Cardiac septum (tissue), 1 donor: ENCODE measurements around the gene BCKDHA. TPM values are rescaled to one million over a fixed set of nuclear protein-coding genes. Genes with fewer than 3 reads are reported as not detected.
"Not testable (repeated sequence)": the region's sequence is repeated elsewhere in the genome, so short reads cannot be mapped to it uniquely, and the experiment has no call there.

ENCODE experiments used
- DNase-seq: peaks from one replicate; pipeline ENCODE4 v3.0.0-alpha.2; 2020; ENCODE audit warnings: low spot score
- intact Hi-C: fragments of 100-400 bp; cut with DNase I; formaldehyde crosslinking; loops from one replicate; pipeline ENCODE4 v1.14.0; 2022
- total RNA-seq: library from RNA; stranded (reverse); fragmentation: NEBNext Ultra II Directional; extraction: Animal tissue kit (Norgen Biotek cat#: 25700); gene quantifications from one replicate; pipeline ENCODE4 v1.2.1, GENCODE V29; 2021
- donor health status: DM: no; HTN: no; CAD: no.

The BCKDHA gene
- total RNA-seq, 1 donor from 2014 or later = 36.9 TPM

DNA sequence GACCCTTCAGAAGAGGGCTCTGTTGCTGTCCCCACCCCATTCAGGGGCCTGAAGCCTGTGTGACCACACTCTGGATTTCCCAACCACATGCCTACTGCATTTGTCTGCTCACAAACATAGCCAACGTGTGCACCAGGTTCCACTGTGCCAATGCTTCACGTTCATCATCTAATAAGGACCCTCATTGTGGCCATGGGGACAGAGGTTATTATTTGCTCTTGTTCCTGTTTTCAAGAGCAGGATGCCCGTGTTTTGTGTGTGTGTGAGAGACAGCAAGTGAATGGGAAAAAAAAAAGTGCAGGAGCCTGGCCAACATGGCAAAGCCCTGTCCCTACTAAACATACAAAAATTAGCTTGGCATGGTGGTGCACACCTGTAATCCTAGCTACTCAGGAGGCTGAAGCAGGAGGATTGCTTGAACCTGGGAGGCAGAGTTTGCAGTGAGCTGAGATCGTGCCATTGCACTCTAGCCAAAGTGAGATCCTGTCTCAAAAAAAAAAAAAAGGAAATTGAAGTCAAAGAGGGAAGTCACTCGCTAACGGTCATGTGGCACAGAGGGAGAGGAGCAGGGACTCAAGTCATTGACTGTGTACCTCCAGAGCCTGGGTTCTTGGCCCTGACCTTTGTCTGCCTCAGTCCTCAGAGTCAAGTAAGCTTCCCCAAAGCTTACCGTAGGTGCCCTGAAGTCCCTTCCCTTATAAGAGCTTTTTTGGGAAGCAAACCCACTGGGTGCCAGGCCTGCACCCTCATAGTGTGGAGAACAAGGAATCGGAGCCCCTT, 22.7 kb downstream of the BCKDHA start:
- DNase-seq = no peak
- intact Hi-C loops = no loop called here

DNA sequence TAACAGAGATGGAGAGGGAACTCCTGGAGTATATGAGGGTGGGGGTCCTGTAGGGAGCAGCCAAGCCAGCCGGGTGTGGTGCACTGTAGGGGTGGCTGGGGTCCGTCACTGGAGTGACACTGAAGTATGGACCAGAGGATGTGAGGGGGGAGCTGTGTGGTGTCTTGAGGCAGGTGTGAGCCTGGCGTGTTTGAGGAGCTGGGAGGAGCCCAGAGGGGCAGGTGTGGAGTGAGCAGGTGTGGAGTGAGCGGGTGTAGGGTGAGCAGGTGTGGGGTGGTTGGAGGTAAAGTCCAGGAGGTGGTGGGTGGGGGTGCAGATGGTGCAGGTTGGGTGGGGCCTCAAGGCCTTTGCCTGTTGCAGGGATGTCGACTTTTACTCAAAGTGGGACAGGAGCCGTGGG, 23.7 kb downstream of the BCKDHA start:
- intact Hi-C loops = no loop called here
- no peak for DNase-seq

DNA sequence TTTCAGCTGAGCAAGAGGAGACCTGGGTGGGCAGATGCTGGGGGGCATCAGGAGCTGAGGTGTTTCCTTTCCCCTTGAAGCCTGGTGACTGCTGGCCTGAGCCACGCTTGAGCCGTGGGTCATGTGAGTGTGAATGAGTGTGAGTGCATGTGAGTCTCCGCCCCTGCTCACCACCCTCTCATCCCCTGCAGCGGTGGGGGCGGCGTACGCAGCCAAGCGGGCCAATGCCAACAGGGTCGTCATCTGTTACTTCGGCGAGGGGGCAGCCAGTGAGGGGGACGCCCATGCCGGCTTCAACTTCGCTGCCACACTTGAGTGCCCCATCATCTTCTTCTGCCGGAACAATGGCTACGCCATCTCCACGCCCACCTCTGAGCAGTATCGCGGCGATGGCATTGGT, 24.4 kb downstream of the BCKDHA start:
- intact Hi-C loops = no loop called here
- no peak for DNase-seq

DNA sequence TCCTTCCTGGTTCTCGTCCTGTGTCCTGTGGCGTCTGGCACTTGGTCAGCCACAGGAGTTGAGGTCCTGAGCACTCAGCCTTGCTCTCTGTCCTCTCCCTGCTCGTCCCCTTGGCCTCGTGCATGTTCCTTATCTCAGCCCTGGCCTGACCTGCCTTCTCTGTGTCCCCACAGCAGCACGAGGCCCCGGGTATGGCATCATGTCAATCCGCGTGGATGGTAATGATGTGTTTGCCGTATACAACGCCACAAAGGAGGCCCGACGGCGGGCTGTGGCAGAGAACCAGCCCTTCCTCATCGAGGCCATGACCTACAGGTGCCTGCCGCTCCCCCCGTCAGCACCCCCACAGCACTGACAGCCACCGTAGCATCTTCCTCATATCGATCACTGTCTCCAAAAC, 24.8 kb downstream of the BCKDHA start:
- no peak for DNase-seq
- intact Hi-C loops = no loop called here

DNA sequence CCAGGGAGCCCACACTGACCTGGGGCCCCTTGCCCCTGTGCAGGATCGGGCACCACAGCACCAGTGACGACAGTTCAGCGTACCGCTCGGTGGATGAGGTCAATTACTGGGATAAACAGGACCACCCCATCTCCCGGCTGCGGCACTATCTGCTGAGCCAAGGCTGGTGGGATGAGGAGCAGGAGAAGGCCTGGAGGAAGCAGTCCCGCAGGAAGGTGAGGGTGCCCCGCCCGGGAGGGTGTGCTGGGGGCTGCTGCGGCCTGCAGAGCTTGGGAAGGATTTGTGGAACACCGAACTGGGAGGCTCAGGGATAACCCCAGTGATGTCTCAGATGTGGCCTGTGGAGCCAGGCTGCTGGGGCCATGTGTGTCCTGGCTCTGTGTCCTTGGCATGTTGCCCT, 25.3 kb downstream of the BCKDHA start:
- intact Hi-C loops = no loop called here
- no peak for DNase-seq

DNA sequence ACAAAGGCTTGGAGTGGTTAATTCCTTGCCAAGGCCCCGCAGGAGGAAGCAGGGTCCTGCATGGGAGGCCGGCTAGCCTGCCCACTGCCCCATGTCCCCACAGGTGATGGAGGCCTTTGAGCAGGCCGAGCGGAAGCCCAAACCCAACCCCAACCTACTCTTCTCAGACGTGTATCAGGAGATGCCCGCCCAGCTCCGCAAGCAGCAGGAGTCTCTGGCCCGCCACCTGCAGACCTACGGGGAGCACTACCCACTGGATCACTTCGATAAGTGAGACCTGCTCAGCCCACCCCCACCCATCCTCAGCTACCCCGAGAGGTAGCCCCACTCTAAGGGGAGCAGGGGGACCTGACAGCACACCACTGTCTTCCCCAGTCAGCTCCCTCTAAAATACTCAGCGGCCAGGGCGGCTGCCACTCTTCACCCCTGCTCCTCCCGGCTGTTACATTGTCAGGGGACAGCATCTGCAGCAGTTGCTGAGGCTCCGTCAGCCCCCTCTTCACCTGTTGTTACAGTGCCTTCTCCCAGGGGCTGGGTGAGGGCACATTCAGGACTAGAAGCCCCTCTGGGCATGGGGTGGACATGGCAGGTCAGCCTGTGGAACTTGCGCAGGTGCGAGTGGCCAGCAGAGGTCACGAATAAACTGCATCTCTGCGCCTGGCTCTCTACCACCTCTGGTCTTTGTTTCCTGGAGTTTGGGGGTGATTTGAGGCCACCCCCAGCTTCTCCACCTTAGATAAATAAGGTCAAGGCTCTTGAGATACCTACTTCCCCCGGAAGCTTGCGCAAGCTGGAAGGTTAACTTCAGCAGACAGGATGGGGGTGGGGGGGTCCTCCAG, 26.9 kb downstream of the BCKDHA start:
- intact Hi-C loops = loop anchor here (5.0 kb wide), 2 partner anchors 97 to 162 kb away; partner anchors contain the start of gene HNRNPUL1
- no peak for DNase-seq

DNA sequence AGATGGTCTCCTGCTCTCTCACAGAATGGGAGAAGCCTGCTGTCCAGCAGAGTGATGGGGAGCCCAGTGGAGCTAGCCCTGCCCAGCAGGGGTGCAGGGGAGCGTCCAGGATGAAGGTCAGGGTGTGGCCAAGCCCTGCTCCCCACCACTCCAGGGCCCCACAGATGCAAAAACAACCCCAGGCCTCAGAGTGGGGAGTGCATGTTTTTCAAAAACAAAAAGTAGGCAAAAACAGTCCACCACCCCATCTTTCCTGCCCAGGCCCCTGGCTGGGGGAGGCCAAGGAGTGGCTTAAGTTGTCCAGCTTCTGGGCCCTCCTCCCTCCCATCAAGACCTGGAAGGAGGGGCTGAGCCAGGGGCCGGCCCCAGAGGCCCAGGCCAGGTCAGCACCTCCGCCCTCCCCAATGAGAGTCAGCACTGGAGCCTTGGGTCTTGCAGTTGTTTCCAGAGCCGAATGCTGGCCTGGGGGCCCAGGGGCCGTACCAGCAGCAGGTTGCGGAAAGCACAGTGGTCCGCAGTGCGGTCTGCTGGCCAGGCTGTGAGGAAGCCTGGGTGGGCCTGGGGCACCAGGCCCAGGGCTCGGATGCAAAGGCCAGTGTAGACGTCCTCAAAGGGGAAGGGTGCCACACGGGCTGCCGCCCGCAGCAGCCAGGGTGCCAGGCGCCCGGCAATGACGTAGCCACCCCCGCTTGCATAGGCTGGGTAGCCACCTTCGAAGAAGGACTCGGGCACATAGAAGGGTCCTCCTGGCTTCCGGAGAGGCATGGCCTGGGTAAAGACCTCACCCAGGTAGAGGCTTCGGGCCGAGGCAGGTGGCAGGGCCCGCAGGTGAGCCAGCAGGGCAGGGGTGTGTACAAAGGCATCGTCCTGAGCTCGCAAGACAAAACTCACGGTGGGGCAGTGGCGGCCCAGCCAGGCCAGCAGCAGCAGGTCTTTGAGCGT, 27.8 kb downstream of the BCKDHA start:
- intact Hi-C loops = loop anchor here (2.0 to 5.0 kb wide), 3 partner anchors 15 to 163 kb away; partner anchors contain the start of gene HNRNPUL1
- DNase-seq = no peak

DNA sequence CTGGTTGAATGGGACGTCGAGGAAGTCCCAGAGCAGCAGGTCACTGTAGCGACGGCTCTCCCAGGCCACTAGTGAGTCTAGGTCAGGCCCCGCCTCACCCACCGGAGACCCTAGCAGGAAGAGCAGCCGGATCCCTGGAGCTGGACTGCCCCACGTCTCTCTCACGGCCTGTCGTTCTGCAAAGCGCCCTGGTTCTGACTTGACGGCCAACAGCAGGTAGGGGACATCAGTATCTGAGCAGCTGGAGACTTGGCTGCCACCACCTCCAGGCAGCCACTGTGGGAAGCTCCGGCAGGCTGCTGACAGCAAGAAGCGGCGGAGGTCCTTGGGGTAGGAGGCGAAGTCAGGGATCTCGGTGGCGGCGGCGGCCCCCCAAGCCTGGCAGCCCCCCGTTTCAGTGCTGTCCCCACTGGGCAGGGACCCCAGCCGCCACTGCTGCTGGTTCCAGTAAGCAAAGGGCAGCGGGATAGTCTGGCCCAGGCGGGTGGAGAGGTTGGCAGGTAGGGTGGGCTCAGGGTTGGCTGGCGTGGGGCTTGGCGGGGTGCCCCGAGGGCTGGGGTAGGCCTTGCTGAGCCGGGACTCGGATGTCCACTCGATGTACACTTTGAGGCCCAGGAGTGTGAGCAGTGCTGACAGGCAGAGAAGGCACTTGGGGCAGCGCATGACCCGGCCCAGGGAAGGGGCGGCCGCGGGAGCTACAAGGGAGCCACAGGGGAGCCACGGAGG, 28.7 kb downstream of the BCKDHA start:
- no peak for DNase-seq
- intact Hi-C loops = loop anchor here (2.0 to 5.0 kb wide), 3 partner anchors 15 to 164 kb away; partner anchors contain the start of gene HNRNPUL1

DNA sequence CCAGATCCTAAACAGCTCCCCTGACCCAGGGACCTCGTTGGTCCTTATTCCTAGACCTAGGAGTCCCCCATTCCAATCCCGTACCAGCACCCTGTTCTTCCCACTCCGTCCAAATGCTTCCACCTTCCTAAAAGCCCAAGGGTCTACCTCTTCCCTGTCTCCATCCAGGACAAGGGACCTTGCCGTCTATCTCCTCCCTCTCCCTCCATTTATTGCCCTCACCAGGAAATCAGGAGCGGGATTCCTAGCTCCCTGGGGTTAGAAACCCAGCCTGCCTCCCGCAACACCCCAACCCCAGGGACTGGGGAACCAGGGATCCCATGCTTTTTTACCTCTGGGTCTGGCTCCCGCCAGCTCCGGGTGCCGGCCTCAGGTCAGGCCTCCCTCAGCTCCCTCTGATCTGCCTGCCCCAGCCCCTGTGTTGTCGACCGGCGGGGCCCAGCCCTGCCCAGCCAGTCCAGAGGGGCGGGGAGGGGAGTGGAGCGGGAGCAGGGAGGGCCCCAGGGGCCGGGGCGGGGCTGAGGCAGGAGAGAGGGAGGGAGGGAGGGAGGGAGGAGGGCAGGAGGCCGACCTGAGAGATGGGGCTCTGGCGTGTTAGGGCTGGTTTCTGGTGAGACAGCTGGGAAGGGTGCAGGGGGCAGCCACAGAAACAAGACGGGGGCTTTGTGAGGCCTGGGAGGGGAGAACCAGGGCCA, 29.5 kb downstream of the BCKDHA start, which contains the start of gene B3GNT8:
Gene B3GNT8 (minus strand): TSS at position 423 of the 695 bp plus-strand sequence. CDS start 596 bp downstream, outside the sequence.
- intact Hi-C loops = loop anchor here (2.0 to 5.0 kb wide), 3 partner anchors 16 to 165 kb away; partner anchors contain the start of gene HNRNPUL1
- DNase-seq = peak; percentile 96

DNA sequence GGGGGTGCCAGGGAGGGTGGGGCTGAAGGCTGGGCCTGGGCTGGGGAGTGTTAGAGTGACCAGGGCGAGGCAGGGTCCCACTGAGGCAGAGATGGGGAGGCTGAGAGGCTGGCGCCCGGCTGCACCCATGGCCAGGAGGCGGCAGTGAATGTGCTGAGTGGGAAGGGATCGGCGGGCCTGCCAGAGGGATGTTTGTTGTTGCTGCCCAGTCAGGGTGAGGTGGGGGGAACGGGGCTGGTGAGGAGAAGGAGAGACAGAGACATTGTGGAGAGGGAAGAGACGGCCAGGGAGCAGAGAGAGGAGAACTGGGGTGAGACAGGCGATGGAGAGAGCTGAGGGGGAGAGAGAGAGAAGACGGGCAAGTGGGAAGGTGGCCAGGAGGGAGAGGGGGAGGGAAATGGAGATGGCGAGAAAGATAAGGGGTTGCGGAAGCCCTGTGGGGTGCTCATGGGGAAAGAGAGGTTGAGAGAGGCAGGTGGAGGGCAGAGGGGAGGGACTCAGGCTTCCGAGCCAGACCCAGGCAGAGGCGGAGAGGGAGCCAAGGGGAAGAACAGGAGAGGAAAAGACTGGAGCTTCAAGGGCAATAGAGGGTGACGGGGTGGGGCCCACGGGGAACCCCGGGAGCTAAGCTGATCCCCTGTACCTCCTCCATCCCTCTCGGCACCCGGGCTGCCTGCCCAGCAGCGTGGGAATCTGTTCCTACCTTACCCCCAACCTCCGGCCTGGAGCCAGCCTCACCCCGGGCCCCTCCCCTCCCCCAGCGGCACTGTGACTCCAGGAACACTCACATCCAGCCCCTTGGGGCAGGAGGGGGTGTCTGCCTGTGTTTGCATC, 30.2 kb downstream of the BCKDHA start:
- DNase-seq = no peak
- intact Hi-C loops = loop anchor here (2.0 to 5.0 kb wide), 3 partner anchors 17 to 166 kb away; partner anchors contain the start of gene HNRNPUL1

DNA sequence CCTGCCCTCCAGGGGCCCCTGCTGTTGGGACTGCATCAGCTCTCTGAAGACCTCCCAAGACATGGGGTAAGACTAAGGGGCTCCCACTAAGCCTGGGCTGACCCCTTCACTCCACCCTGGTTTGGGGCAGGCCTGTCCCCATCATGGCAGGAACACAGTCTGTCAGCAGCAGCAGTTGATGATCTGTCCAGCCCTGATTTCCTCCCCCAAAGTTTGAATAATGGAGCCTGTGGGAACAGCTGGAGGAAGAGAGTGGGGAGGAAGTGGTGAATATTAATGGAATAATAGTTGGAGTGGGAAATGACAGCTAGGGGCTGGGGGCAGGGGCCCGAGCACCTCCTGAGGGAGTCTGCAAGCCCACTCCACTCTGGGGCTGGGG, 30.9 kb downstream of the BCKDHA start:
- no peak for DNase-seq
- intact Hi-C loops = loop anchor here (5.0 kb wide), 2 partner anchors 101 to 166 kb away; partner anchors contain the start of gene HNRNPUL1

DNA sequence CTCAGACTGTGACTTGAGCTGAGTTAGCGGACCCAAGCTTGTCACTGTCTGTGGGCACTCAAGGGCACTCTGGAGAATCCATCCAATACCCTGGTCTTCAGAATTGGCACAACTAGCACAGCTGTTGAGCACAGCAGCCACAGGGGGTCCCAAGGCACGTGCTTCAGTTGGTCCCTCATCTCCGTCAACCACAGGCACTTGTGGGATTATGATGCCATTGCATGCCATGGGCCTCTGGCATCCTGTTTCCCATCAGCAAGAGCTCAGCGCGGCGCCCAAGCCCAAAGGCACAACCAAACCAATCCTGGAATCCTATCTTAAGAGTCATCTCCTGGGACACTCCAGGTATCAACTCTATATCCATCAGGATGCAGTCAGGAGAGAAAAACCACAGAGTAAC, 33.3 kb downstream of the BCKDHA start:
- intact Hi-C loops = loop anchor here (5.0 kb wide), 1 partner anchor 124 kb away; no protein-coding TSS in a partner anchor
- no peak for DNase-seq

DNA sequence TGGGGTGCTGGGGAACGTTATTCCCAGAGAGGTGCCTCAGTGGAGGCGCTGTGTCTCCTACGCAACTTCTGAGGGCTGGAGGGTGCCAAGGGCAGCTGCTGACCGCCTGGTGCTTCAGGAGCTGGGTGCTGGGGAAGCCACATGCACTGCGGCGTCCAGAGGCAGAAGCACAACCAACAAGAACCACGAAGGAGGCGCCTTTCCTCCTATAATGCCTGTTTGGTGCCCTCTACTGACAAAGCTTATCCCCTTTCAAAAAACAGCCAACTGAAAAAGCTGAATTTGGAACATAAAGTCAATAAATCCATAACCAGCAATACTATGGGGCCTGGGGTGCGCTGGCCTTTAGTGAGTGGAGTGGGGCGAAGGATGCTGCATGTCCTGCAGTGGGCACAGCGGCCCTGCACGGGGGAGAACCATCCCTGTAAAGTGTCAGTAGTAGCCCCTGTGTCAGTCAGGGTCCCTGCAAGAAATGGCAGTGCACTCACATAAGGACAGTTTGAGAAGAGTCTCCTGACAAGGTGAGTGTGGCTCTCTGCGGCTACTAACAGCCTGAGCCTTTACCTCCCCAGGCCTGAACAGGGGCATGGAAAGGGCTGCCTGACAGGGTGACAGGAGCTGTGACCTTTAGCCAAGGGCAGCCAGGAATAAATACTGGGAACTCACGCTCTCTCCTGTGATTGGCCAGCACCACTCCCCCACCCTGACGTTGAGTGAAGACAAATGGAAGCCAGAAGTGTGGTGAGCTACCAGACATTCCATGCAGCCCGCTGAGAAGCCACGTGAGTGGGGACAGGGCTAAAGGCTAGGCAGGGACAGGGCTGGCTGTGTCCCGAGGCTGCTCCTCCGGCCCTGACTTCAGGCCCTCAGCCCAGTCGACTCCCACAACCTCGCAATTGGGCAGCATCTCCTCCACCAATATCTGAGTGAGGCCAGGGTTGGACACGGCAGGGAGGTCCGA, 34.1 kb downstream of the BCKDHA start:
- DNase-seq = peak; percentile 91
- intact Hi-C loops = loop anchor here (5.0 kb wide), 1 partner anchor 124 kb away; no protein-coding TSS in a partner anchor

DNA sequence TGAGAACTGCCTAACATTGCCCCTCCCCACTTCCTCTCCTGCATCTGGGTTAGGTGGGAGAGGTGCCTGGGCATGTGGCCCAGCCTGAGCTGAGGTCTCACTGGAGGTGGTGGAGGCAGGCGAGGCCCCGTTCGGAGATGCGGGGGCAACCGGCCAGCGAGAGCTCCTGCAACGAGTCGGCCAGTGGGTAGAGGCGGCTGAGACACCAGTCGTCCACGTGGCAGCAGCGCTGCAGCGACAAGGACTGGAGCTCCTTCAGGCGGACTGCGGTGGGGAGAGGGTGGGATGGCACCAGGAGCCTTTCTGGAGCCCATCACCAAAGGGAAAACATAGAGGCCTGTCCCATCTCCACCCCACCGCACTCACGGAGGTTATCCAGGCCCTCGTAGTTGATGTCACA, 35.6 kb downstream of the BCKDHA start:
- no peak for DNase-seq
- intact Hi-C loops = loop anchor here (5.0 kb wide), 1 partner anchor 126 kb away; no protein-coding TSS in a partner anchor

DNA sequence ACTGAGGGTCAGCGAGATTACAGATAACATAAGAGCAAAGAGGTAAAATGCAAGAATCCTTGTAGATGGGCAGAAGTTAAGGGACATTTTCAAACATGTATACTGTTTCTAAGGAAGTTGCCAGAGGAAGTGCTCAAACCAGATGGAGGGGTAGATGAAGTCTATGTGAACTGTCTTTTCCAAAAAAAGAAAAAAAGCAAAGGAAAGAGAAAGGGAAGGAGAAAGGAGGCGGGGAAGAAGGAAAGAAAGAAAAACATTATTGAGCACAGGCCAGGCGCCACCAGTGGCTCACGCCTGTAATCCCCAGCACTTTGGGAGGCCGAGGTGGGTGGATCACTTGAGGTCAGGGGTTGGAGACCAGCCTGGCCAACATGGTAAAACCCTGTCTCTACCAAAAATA, 36.8 kb downstream of the BCKDHA start:
- intact Hi-C loops = loop anchor here (5.0 kb wide), 1 partner anchor 127 kb away; no protein-coding TSS in a partner anchor
- no peak for DNase-seq

DNA sequence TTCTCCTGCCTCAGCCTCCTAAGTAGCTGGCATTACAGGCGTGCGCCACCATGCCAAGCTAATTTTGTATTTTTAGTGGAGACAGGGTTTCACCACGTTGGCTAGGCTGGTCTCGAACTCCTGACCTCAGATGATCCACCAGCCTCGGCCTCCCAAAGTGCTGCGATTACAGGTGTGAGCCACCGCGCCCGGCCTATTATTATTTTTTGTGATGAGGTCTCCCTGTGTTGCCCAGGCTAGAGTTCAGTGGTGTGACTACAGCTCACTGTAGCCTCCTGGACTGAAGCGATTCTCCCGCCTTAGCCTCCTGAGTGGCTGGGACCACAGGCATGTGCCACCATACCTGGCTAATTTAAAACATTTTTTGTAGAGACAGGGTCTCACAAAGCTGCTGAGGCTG, 37.8 kb downstream of the BCKDHA start:
- intact Hi-C loops = loop anchor here (5.0 kb wide), 1 partner anchor 228 kb away; no protein-coding TSS in a partner anchor
- DNase-seq = not testable (repeated sequence)
